Astrocyte of the cerebellum (primary cell): ENCODE measurements around the gene TOP1.

ENCODE experiments used
- DNase-seq: peaks from one replicate; pipeline ENCODE4 v3.0.0-alpha.2; 2011; ENCODE audit warnings: low read depth
- H3K4me3 ChIP-seq: 2 replicates; pipeline ENCODE4 v1.5.1; 2011; ENCODE audit warnings: mild to moderate bottlenecking, low read depth, low read length, moderate library complexity
- in situ Hi-C: cut with HindIII; loops from 2 replicates; pipeline ENCODE4 v1.10.0; 2017; ENCODE audit warnings: low sequenced_read_pairs
- TF ChIP-seq, protein P1 (sequence below): IDR thresholded peaks from 2 replicates; pipeline ENCODE4 v1.5.1; 2012; ENCODE audit warnings: low read length, low read depth, moderate library complexity, mild to moderate bottlenecking; ENCODE audit errors: missing control alignments

TOP1 gene

DNA sequence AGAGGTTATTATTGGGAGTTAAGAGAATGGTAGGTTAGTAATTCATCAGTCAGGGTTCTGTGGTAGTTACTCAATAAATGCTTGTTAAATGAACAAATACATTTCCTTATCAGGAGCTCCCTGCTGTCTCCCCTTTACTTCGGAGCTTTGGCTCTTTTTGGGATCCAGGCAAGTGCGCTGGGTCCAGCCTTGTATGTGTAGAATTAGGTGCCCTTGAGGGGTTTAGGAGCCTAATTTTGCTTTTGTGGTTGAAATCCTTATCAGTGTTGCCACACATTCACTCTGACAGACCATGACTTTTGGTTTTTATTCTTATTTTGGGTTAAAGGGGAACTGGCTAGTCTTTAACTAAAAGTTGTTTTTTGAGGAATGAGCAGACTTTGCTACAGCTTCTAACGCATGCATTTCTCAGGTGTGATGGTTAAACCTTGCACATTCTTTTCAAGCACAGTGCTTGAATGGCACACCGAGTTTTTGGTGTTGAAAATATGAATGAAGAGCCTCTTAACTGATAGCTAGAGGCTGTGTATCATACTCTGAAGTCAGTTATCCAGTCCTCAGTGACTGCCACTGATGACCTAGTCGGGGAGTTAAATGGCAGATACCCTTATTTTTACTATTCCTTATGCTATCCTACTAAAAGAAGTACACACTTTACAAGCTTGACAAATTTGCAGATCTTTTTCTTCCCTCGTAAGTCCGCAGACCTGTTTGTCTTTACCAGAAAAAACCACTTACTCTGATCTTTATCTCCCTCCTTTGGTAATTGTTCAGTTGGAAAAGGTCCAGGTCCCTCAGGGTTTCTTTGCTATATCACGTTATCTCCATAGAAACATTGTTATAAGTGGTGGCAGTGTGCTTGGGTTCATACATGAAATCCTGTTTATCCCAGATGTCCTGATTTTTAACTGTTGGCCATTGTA lies 58.0 kb downstream of the TOP1 start:
- in situ Hi-C loops = no loop called here
- TF ChIP-seq, protein P1, sequence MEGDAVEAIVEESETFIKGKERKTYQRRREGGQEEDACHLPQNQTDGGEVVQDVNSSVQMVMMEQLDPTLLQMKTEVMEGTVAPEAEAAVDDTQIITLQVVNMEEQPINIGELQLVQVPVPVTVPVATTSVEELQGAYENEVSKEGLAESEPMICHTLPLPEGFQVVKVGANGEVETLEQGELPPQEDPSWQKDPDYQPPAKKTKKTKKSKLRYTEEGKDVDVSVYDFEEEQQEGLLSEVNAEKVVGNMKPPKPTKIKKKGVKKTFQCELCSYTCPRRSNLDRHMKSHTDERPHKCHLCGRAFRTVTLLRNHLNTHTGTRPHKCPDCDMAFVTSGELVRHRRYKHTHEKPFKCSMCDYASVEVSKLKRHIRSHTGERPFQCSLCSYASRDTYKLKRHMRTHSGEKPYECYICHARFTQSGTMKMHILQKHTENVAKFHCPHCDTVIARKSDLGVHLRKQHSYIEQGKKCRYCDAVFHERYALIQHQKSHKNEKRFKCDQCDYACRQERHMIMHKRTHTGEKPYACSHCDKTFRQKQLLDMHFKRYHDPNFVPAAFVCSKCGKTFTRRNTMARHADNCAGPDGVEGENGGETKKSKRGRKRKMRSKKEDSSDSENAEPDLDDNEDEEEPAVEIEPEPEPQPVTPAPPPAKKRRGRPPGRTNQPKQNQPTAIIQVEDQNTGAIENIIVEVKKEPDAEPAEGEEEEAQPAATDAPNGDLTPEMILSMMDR = no peak
- DNase-seq = no peak
- no peak overlapping the region for H3K4me3 ChIP-seq

DNA sequence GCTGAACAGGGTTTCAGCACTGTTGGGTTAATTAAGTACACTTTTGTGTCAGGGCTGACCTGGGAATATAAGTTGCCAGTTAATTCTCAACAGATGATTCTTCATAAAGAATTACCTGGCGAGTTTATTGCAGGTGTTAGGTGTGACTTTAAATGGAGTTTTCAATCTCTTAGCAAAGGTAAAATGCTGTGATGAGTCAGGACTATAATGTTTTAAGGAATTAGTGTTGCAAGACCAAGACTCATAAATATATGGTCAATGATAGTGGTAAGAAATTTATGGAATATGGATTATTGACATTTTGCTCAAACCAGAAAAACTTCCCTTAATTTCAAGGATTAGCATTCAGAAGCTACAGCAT lies 58.7 kb downstream of the TOP1 start:
- TF ChIP-seq, protein P1 = no peak
- DNase-seq = no peak
- no peak overlapping the region for H3K4me3 ChIP-seq
- in situ Hi-C loops = no loop called here

DNA sequence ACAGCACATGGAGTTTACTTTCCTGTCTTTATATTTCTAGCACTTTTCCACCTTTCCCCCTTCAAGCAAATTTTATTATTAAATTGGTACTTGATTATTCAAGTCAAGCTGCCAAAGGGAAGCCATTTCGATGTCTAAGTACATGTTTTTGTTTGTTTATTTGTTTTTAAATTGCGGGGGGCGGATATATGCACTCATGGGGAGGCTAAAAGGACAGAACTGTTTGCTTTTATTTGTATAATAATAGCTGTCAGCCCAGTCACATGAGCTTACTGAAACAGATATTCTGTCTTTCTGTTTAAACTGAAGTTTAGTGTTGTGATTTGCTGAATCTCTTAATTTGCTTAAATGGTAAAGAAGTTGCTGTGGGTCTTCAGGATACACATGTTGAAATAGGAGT lies 59.2 kb downstream of the TOP1 start:
- H3K4me3 ChIP-seq = no peak overlapping the region
- TF ChIP-seq, protein P1 = no peak
- in situ Hi-C loops = no loop called here
- DNase-seq = no peak

DNA sequence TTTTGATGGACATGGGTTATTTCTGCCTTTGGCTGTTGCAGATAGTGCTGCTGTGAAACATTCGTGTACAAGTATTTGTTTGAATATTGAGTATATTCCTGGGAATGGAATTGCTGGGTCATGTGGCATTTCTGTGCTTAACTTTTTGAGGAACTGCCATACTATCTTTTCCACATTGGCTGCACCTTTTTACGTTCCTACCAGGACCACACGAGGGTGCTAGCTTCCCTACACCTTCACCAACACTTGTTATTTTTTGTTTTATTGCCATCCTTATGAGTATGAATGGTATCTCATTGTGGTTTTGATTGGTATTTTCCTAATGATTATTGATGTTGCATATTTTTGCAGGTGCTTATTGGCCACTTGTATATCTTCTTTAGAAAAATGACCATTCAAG lies 60.9 kb downstream of the TOP1 start:
- H3K4me3 ChIP-seq = no peak overlapping the region
- in situ Hi-C loops = no loop called here
- DNase-seq = no peak
- TF ChIP-seq, protein P1 = no peak

DNA sequence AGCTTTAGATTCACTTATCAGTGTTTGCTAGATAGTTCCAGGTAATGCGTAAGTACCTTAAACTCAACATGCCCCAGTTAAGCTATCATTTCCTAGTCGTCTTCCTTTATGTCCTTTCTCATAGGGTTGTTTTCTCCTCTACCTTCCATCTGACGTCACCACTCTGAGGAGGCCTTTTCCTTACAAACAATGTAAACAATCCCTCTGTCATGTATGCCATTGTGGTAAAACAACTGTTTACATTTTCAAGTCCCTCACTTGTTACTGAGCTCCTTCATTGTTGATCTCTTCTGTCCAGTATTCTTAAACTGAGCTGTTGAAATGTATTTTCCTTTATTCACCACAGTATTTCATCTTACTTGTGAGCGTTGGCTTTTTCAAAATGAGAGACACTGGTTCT lies 63.3 kb downstream of the TOP1 start:
- in situ Hi-C loops = no loop called here
- no peak for DNase-seq
- TF ChIP-seq, protein P1 = no peak
- H3K4me3 ChIP-seq = no peak overlapping the region

DNA sequence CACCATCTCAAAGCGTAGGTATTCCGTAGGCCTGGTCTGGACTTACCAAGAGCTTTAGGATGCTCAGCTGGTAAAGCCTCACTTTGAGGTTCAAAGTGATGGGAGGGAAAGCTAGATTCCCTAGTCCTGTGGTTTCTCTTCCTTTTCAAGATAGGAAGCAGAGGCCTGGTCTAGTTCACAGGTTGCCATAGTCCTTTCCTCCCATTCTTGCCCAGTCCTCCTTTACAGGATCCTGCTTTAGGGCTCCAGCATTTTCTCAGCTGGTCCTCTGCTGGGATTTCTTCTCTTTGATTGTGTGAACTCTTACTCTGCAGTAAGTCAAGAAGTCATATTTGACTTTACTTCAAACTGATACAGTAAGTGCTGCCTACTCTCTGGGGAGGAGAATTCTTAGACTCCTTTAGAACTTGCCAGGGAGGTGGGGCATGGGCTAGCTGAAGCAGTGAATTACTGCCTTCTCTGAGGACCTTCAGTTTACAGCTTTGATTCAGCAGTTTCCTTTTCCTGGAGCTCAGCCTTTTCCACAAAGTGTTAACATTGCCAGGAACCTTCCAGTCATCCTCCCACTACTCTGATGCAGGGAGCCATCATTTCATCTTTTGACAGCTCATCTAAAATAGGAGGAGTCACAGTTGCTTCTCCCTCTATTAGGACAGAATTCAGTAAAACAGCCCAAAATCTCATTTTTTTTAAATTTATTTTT lies 65.9 kb downstream of the TOP1 start:
- TF ChIP-seq, protein P1 = no peak
- in situ Hi-C loops = no loop called here
- no peak overlapping the region for H3K4me3 ChIP-seq
- DNase-seq = no peak
